CD14-positive monocyte (primary cell): ENCODE results near the gene EYA3. TPM values are rescaled to one million over a fixed set of nuclear protein-coding genes. Genes with fewer than 3 reads are reported as not detected.

Experiments used
- DNase-seq, 3 donors: peaks; one replicate each; pipeline ENCODE4 v3.0.0-alpha.2; 2011 to 2022
- H2AFZ ChIP-seq: 2 replicates; pipeline ENCODE4 v1.6.0; 2012; ENCODE audit warnings: mild to moderate bottlenecking, low read depth, low read length, inconsistent platforms; ENCODE audit not compliant: insufficient read depth, poor library complexity, severe bottlenecking
- H3K27ac ChIP-seq, 2 donors: 1 replicate in 1 of 2; 2 replicates in 1 of 2; pipeline ENCODE4 v1.5.1; 2012 to 2013; ENCODE audit warnings: low read length in 2 of 2, control low read depth in 1 of 2, inconsistent platforms in 1 of 2, low read depth in 1 of 2, mild to moderate bottlenecking in 1 of 2
- H3K27me3 ChIP-seq, 2 donors: one replicate each; pipeline versions ENCODE4 v1.6.0 to v1.6.1; 2011 to 2013; ENCODE audit warnings: low read length in 2 of 2; ENCODE audit not compliant: control insufficient read depth in 2 of 2, insufficient read depth in 2 of 2
- H3K36me3 ChIP-seq, 2 donors: replicated peaks in 1 of 2; 1 replicate in 1 of 2; 2 replicates in 1 of 2; pipeline versions ENCODE4 v1.5.1 to v1.6.1; 2012 to 2013; ENCODE audit warnings: low read length in 2 of 2, control low read depth in 1 of 2, inconsistent platforms in 1 of 2, mild to moderate bottlenecking in 1 of 2; ENCODE audit not compliant: insufficient read depth in 2 of 2, control insufficient read depth in 1 of 2
- H3K4me1 ChIP-seq, 2 donors: 1 replicate in 1 of 2; 2 replicates in 1 of 2; pipeline versions ENCODE4 v1.5.1 to v1.6.1; 2012 to 2013; ENCODE audit warnings: low read length in 2 of 2, control low read depth in 1 of 2, inconsistent platforms in 1 of 2, mild to moderate bottlenecking in 1 of 2, moderate library complexity in 1 of 2; ENCODE audit not compliant: insufficient read depth in 2 of 2, control insufficient read depth in 1 of 2
- H3K4me2 ChIP-seq: replicated peaks from 2 replicates; pipeline ENCODE3; 2012; ENCODE audit warnings: low read length, moderate library complexity, mild to moderate bottlenecking; ENCODE audit not compliant: poor library complexity, severe bottlenecking; ENCODE audit errors: extremely low read depth
- H3K4me3 ChIP-seq, 3 experiments: fragments of 200-600 bp in 1 of 3; sonication (generic) in 1 of 3; replicated peaks in 1 of 3; 1 replicate in 2 of 3; 2 replicates in 1 of 3; pipeline ENCODE4 v1.5.1; 2011 to 2013; ENCODE audit warnings: low read length in 3 of 3, mild to moderate bottlenecking in 3 of 3, control low read depth in 2 of 3, low read depth in 2 of 3, inconsistent platforms in 1 of 3, moderate library complexity in 1 of 3
- H3K79me2 ChIP-seq: 2 replicates; pipeline ENCODE4 v1.6.0; 2012; ENCODE audit warnings: mild to moderate bottlenecking, control low read depth, inconsistent platforms, low read length, moderate library complexity; ENCODE audit not compliant: insufficient read depth
- H3K9ac ChIP-seq: 2 replicates; pipeline ENCODE4 v1.6.0; 2017; ENCODE audit warnings: low read length, mild to moderate bottlenecking; ENCODE audit not compliant: insufficient read depth, poor library complexity, severe bottlenecking
- H3K9me3 ChIP-seq, 2 donors: replicated peaks in 1 of 2; 1 replicate in 1 of 2; 2 replicates in 1 of 2; pipeline versions ENCODE4 v1.5.1 to v1.6.1; 2012 to 2013; ENCODE audit warnings: low read length in 2 of 2, control low read depth in 1 of 2; ENCODE audit not compliant: control insufficient read depth in 1 of 2, insufficient read depth in 1 of 2
- H4K20me1 ChIP-seq: 2 replicates; pipeline ENCODE4 v1.6.0; 2012; ENCODE audit warnings: mild to moderate bottlenecking, low read length, control low read depth, moderate library complexity; ENCODE audit not compliant: insufficient read depth
- H3K27ac Mint-ChIP-seq, 7 donors: one replicate each; pipeline ENCODE4 v1.8.0; 2020; ENCODE audit warnings: mild to moderate bottlenecking in 7 of 7, mixed read lengths in 7 of 7, moderate library complexity in 6 of 7, inconsistent platforms in 2 of 7
- H3K27me3 Mint-ChIP-seq, 3 donors: one replicate each; pipeline ENCODE4 v1.8.0; 2021 to 2022; ENCODE audit warnings: low read depth in 3 of 3, mild to moderate bottlenecking in 3 of 3, mixed read lengths in 3 of 3, moderate library complexity in 3 of 3, inconsistent platforms in 1 of 3
- H3K36me3 Mint-ChIP-seq, 2 donors: one replicate each; pipeline ENCODE4 v1.8.0; 2020; ENCODE audit warnings: mixed read lengths in 2 of 2, inconsistent platforms in 1 of 2, mild to moderate bottlenecking in 1 of 2
- H3K4me1 Mint-ChIP-seq: one replicate; pipeline ENCODE4 v1.8.0; 2020; ENCODE audit warnings: mild to moderate bottlenecking, mixed read lengths
- H3K4me3 Mint-ChIP-seq, 2 donors: one replicate each; pipeline ENCODE4 v1.8.0; 2020; ENCODE audit warnings: mild to moderate bottlenecking in 2 of 2, mixed read lengths in 2 of 2, moderate library complexity in 1 of 2
- H3K9me3 Mint-ChIP-seq, 7 donors: one replicate each; pipeline ENCODE4 v1.8.0; 2020 to 2022; ENCODE audit warnings: mixed read lengths in 7 of 7, mild to moderate bottlenecking in 6 of 7, moderate library complexity in 6 of 7, inconsistent platforms in 2 of 7
- WGBS: methylation state at CpG from one replicate; pipeline ENCODE4 v1.1.5; 2013; ENCODE audit warnings: missing lambda C conversion rate; ENCODE audit not compliant: insufficient coverage; 5-methylcytosine and 5-hydroxymethylcytosine counted together
- intact Hi-C, 2 donors: fragments of 100-400 bp; cut with micrococcal nuclease; formaldehyde crosslinking; loops; one replicate each; pipeline versions ENCODE4 v1.15.0 to v1.15.1; 2023
- polyA plus RNA-seq, 3 donors: library from polyadenylated mRNA; depleted of rRNA in 1 of 3; unstranded in 2 of 3; stranded (reverse) in 1 of 3; fragments of 300-500 nt in 2 of 3; fragments of >200 nt in 1 of 3; fragmentation: Illumina TruSeq in 2 of 3; gene quantifications; 1 replicate in 2 of 3; 2 replicates in 1 of 3; pipeline ENCODE4 v1.2.3, GENCODE V29; 2012 to 2021
- TF ChIP-seq, protein P1 (sequence below): fragments of 200-600 bp; IDR thresholded peaks from one replicate; pipeline ENCODE4 v1.8.0; 2022; ENCODE audit warnings: antibody characterized with exemption, mild to moderate bottlenecking

EYA3 gene
- polyA plus RNA-seq, 3 donors, result 3.3 to 21.1 (median 3.7) TPM

DNA sequence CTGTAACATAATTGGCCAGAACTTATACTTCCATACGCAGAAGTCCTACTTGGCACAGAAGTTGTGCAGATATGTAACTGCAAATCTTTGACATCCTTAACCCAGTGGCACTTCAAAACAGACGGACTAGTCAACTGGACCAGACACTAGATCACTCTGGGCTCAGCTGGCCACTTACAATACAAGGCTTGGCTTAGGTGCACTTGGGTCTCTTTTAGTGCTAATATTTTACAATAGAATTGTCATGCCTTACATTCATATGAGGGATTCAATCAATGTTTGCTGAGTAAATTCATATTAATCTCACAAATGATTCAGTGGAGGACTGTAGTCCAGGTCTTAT lies 108.6 kb downstream of the EYA3 start:
- H4K20me1 ChIP-seq, result no peaks in the 10 kb centered on the region
- no peaks in the 10 kb centered on the region for H3K27me3 ChIP-seq
- H3K4me1 Mint-ChIP-seq, result no peaks in the 10 kb centered on the region
- peak overlapping the region in 1 of 2 donors; percentile 72 for H3K27ac ChIP-seq
- TF ChIP-seq, protein P1, sequence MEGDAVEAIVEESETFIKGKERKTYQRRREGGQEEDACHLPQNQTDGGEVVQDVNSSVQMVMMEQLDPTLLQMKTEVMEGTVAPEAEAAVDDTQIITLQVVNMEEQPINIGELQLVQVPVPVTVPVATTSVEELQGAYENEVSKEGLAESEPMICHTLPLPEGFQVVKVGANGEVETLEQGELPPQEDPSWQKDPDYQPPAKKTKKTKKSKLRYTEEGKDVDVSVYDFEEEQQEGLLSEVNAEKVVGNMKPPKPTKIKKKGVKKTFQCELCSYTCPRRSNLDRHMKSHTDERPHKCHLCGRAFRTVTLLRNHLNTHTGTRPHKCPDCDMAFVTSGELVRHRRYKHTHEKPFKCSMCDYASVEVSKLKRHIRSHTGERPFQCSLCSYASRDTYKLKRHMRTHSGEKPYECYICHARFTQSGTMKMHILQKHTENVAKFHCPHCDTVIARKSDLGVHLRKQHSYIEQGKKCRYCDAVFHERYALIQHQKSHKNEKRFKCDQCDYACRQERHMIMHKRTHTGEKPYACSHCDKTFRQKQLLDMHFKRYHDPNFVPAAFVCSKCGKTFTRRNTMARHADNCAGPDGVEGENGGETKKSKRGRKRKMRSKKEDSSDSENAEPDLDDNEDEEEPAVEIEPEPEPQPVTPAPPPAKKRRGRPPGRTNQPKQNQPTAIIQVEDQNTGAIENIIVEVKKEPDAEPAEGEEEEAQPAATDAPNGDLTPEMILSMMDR, result no peak
- H3K9me3 ChIP-seq, result no peaks in the 10 kb centered on the region
- H3K9ac ChIP-seq, result no peak overlapping the region
- no peak overlapping the region for H3K27ac Mint-ChIP-seq
- no peak overlapping the region for H2AFZ ChIP-seq
- peaks cover 11 to 13% of the 10 kb centered on the region in 2 donors for H3K4me1 ChIP-seq
- no peaks in the 10 kb centered on the region for H3K79me2 ChIP-seq
- peaks cover 25 to 40% of the 10 kb centered on the region in 2 donors for H3K36me3 Mint-ChIP-seq
- 0% methylated on average over 2 of the region's 2 CpGs for WGBS
- intact Hi-C loops, result loop anchor here (1.0 to 5.0 kb wide), 4 partner anchors 38 to 123 kb away; no protein-coding TSS in a partner anchor
- H3K27me3 Mint-ChIP-seq, result no peaks in the 10 kb centered on the region
- H3K36me3 ChIP-seq, result peaks cover 9 to 50% of the 10 kb centered on the region in 2 donors
- no peak overlapping the region for H3K4me3 Mint-ChIP-seq
- H3K4me3 ChIP-seq, result no peak overlapping the region
- H3K9me3 Mint-ChIP-seq, result no peaks in the 10 kb centered on the region
- H3K4me2 ChIP-seq, result no peak overlapping the region
- no peak for DNase-seq

DNA sequence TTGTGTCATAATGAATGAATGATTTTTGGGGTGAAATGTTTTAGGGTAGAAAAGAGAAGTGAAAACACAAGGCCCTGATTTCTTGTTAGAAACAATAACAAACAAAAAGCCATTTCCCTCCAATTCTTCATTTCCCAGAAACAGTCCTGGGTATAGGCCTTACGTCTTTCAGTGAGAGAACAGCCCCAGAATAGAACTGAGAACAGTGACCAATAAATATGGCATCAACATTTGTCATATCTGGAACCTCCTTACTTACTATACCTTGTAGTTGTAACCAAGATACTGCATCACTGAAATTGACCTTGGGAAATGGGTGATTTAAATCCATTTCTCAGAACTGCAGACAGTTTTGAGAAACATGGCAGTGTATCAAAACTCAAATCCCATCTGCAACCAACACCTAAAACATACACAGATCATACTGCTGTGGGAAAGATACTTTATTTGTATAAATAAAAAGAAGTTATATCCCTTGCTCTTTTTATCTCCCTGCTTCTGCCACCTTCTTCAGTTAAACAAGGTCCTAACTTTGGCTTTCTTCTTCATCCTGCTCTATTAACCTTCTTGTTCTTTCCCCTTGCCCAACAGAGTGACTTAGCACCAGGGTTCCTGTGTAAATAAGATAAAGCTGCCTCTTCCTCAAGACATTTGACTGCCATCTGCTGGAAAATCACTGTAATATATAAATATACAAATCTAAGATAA lies 109.1 kb downstream of the EYA3 start:
- peaks cover 27 to 40% of the 10 kb centered on the region in 2 donors for H3K36me3 Mint-ChIP-seq
- Histone ChIP-seq H3K27ac (peak overlapping the region in 1 of 2 donors; percentile 72), H2AFZ (no peak overlapping the region), H3K4me3 (no peak overlapping the region), H3K79me2 (no peaks in the 10 kb centered on the region), H3K9ac (no peak overlapping the region), H3K36me3 (peaks cover 14 to 52% of the 10 kb centered on the region in 2 donors), H3K4me2 (peak overlapping the region; percentile 8), H3K9me3 (no peaks in the 10 kb centered on the region), H3K4me1 (peaks cover 11 to 13% of the 10 kb centered on the region in 2 donors), H4K20me1 (no peaks in the 10 kb centered on the region), H3K27me3 (no peaks in the 10 kb centered on the region)
- no peaks in the 10 kb centered on the region for H3K27me3 Mint-ChIP-seq
- no peak overlapping the region for H3K27ac Mint-ChIP-seq
- H3K4me3 Mint-ChIP-seq, result no peak overlapping the region
- intact Hi-C loops, result loop anchor here (1.0 to 5.0 kb wide), 3 partner anchors 37 to 121 kb away; no protein-coding TSS in a partner anchor
- H3K9me3 Mint-ChIP-seq, result no peaks in the 10 kb centered on the region
- no peaks in the 10 kb centered on the region for H3K4me1 Mint-ChIP-seq
- WGBS, result 20% methylated on average over 1 of the region's 1 CpG
- TF ChIP-seq, protein P1, result peak; percentile 75
- peak; percentile 64 to 82 (median 80) for DNase-seq
